Body of pancreas (tissue), 4 donors: Measurements from ENCODE around the gene TRPV6. TPM values are rescaled to one million over a fixed set of nuclear protein-coding genes. Genes with fewer than 3 reads are reported as not detected.

Experiments
- ATAC-seq: fragments of 150-250 bp; one replicate; pipeline ENCODE4 v1.9.1; 2016
- DNase-seq, 4 donors: peaks; one replicate each; pipeline ENCODE4 v3.0.0-alpha.2; 2019
- H3K27ac ChIP-seq, 4 donors: fragments of 200-600 bp; sonication (generic); 1 replicate in 3 of 4; 2 replicates in 1 of 4; pipeline versions ENCODE4 v1.5.1 to v1.6.1; 2016 to 2019; ENCODE audit warnings: mild to moderate bottlenecking in 1 of 4, mixed read lengths in 1 of 4, moderate library complexity in 1 of 4
- H3K27me3 ChIP-seq, 2 donors: fragments of 200-600 bp; sonication (generic); one replicate each; pipeline ENCODE4 v1.6.0; 2016; ENCODE audit warnings: mild to moderate bottlenecking in 1 of 2
- H3K36me3 ChIP-seq, 2 donors: fragments of 200-600 bp; sonication (generic); replicated peaks in 1 of 2; 2 replicates each; pipeline ENCODE4 v1.5.1; 2016; ENCODE audit warnings: low read depth in 2 of 2; ENCODE audit not compliant: insufficient read depth in 1 of 2
- H3K4me1 ChIP-seq: fragments of 200-600 bp; sonication (generic); one replicate; pipeline ENCODE4 v1.6.0; 2016
- H3K4me3 ChIP-seq, 2 donors: fragments of 200-600 bp; sonication (generic); 1 replicate in 1 of 2; 2 replicates in 1 of 2; pipeline ENCODE4 v1.5.1; 2016 to 2019
- H3K9me3 ChIP-seq, 3 donors: fragments of 200-600 bp; sonication (generic); 1 replicate in 2 of 3; 2 replicates in 1 of 3; pipeline ENCODE4 v1.5.1; 2016
- CTCF ChIP-seq, 7 experiments: fragments of 450-650 bp in 4 of 7; fragments of 200-600 bp in 3 of 7; sonication (generic) in 3 of 7; IDR thresholded peaks; one replicate each; pipeline ENCODE4 v1.5.1; 2016 to 2019; ENCODE audit warnings: antibody characterized with exemption in 7 of 7
- POLR2A ChIP-seq, 3 donors: fragments of 450-650 bp; IDR thresholded peaks; one replicate each; pipeline ENCODE4 v1.6.1; 2016; ENCODE audit warnings: antibody characterized with exemption in 3 of 3, mild to moderate bottlenecking in 2 of 3
- WGBS, 2 donors: methylation state at CpG; one replicate each; pipeline ENCODE4 v1.1.5; 2017; 5-methylcytosine and 5-hydroxymethylcytosine counted together
- intact Hi-C: fragments of 100-400 bp; cut with DNase I; formaldehyde crosslinking; loops from one replicate; pipeline ENCODE4 v1.15.1; 2023
- total RNA-seq, 2 donors: library from RNA; depleted of rRNA; stranded (reverse); fragments of >200 nt; gene quantifications; one replicate each; pipeline ENCODE4 v1.1.0, GENCODE V29; 2016

The TRPV6 gene
- total RNA-seq, 2 donors from 2014 or later: 61.7 to 110 TPM

DNA sequence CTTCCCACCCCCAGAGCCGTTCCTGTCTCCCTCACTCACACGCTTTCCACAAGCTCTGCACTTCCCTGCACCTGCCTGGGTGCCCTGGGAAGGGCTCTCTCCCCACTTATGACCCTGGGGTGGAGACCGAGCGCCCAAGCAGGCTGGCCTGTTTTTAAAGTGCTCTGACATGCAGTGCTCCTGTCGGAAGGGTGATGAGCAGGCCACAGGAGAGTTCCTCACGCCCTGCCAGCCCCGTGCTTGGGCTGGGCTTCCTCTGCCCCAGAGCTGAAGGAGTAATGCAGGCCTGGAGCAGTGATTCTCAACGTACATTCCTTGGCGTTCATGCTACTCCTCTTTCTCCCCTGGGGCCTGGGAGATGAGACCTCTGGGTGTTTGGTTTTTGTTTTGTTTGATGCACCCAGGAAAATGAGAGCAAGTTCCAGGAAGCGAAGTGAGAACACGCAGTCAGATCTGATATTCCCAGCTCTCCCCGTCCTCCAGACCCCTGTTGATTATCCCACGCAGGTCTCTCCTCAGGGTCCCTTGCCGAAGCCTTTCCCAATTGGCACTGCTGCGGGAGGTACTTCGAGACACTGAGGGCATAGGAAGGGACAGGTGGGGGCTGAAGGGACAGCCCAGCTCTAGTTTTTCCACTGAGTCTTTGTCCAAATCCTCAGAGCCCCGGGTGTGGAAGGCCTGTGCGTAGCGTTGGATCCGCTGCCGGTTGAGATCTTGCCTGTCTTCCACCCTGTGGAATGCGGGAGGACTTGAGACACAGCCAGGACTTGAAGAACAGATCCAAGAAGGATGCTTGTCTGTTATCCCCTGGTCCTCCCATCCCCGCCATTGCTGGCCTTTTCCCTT is 14.1 kb downstream of the TRPV6 start:
- Histone ChIP-seq H3K27ac (no peak overlapping the region), H3K27me3 (no peaks in the 10 kb centered on the region), H3K36me3 (no peaks in the 10 kb centered on the region), H3K9me3 (no peaks in the 10 kb centered on the region), H3K4me3 (no peak overlapping the region), H3K4me1 (no peaks in the 10 kb centered on the region)
- DNase-seq (no peak), ATAC-seq (no peak)
- 87 to 88% methylated on average over 17 to 23 of the region's 23 CpGs for WGBS, 2 donors
- intact Hi-C loops: loop anchor here (10.0 kb wide), 1 partner anchor 123 kb away; no protein-coding TSS in a partner anchor
- TF ChIP-seq POLR2A (IDR thresholded peaks at IDR 0.05): no peak
- TF ChIP-seq CTCF (IDR thresholded peaks at IDR 0.05): no peak

GRCh38 chr7:142870566-142871259 is 14.8 kb downstream of the TRPV6 start:
- intact Hi-C loops: loop anchor here (10.0 kb wide), 1 partner anchor 124 kb away; no protein-coding TSS in a partner anchor
- TF ChIP-seq POLR2A (IDR thresholded peaks at IDR 0.05) (no peak), CTCF (IDR thresholded peaks at IDR 0.05) (no peak)
- no peak overlapping the region for H3K4me3 ChIP-seq
- H3K36me3 ChIP-seq: no peaks in the 10 kb centered on the region
- no peaks in the 10 kb centered on the region for H3K9me3 ChIP-seq
- WGBS, 2 donors: 68 to 74% methylated on average over 11 to 14 of the region's 14 CpGs
- DNase-seq (no peak), ATAC-seq (no peak)
- no peaks in the 10 kb centered on the region for H3K27me3 ChIP-seq
- H3K27ac ChIP-seq: no peak overlapping the region
- H3K4me1 ChIP-seq: no peaks in the 10 kb centered on the region

GRCh38 chr7:142870147-142870559 is 15.4 kb downstream of the TRPV6 start:
- no peak for TF ChIP-seq CTCF (IDR thresholded peaks at IDR 0.05)
- TF ChIP-seq POLR2A (IDR thresholded peaks at IDR 0.05): no peak
- H3K27me3 ChIP-seq: no peaks in the 10 kb centered on the region
- WGBS, 2 donors: 65 to 68% methylated on average over 8 of the region's 8 CpGs
- intact Hi-C loops: loop anchor here (10.0 kb wide), 1 partner anchor 125 kb away; no protein-coding TSS in a partner anchor
- no peaks in the 10 kb centered on the region for H3K4me1 ChIP-seq
- H3K9me3 ChIP-seq: no peaks in the 10 kb centered on the region
- ATAC-seq: no peak
- DNase-seq: no peak
- H3K4me3 ChIP-seq: no peak overlapping the region
- no peak overlapping the region for H3K27ac ChIP-seq
- no peaks in the 10 kb centered on the region for H3K36me3 ChIP-seq

DNA sequence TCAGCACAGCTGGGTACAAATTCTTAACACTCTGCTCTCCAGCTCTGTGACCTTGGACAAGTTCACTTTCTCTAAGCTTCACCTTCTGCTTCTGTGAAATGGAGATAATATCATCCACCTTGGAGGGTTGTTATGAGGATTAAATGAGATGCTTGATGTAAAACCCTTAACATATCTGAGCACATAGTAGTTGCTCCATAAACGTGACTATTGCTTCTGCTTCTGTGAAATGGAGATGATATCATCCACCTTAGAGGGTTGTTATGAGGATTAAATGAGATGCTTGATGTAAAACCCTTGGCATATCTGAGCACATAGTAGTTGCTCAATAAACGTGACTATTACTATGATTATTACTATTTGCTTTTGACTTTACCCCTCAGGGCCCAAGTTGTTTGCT is 16.1 kb downstream of the TRPV6 start:
- WGBS, 2 donors: 61 to 62% methylated on average over 2 of the region's 2 CpGs
- Histone ChIP-seq H3K27ac (no peak overlapping the region), H3K9me3 (no peaks in the 10 kb centered on the region), H3K36me3 (no peaks in the 10 kb centered on the region), H3K4me3 (no peak overlapping the region), H3K4me1 (no peaks in the 10 kb centered on the region), H3K27me3 (no peaks in the 10 kb centered on the region)
- DNase-seq (no peak), ATAC-seq (no peak)
- no peak for TF ChIP-seq POLR2A (IDR thresholded peaks at IDR 0.05)
- TF ChIP-seq CTCF (IDR thresholded peaks at IDR 0.05): no peak
- intact Hi-C loops: no loop called here
